B cell (primary cell): ENCODE results near the gene MYOM3.

Source experiments
- CTCF ChIP-seq: fragments of 200-600 bp; IDR thresholded peaks from one replicate; pipeline ENCODE4 v1.8.0; 2022; ENCODE audit warnings: antibody characterized with exemption, mild to moderate bottlenecking
- EZH2 ChIP-seq: IDR thresholded peaks from 2 replicates; pipeline ENCODE4 v1.6.1; 2012; ENCODE audit warnings: borderline replicate concordance, low read depth, mild to moderate bottlenecking, moderate library complexity, low read length; ENCODE audit not compliant: insufficient read depth, poor library complexity, severe bottlenecking

- TF ChIP-seq CTCF (no peak), EZH2 (no peak)
These were observed 14.7 kb upstream of the MYOM3 start for GRCh38 chr1:24126672-24127023.
